ENCODE measurements around the gene STPG4.

STPG4 gene

GRCh38 chr2:47162780-47163179, 7.7 kb upstream of the STPG4 start:
- no peak for TF ChIP-seq ZNF565 (CRISPR knock-in tag; conservative IDR thresholded peaks at IDR 0.05; ENCODE audit: low read depth)
- TF ChIP-seq CREB5 (CRISPR knock-in tag; IDR thresholded peaks at IDR 0.05; ENCODE audit: low read depth), result no peak
- TF ChIP-seq PPARA (CRISPR knock-in tag; IDR thresholded peaks at IDR 0.05; ENCODE audit: borderline replicate concordance), result no peak
- ATAC-seq, result no peak

GRCh38 chr2:47161475-47161874, 6.4 kb upstream of the STPG4 start:
- no peak for ATAC-seq
- TF ChIP-seq TCF4 (CRISPR knock-in tag; IDR thresholded peaks at IDR 0.05; ENCODE audit: borderline replicate concordance) (no peak), ZNF565 (CRISPR knock-in tag; conservative IDR thresholded peaks at IDR 0.05; ENCODE audit: low read depth) (no peak), SNAI2 (CRISPR knock-in tag; IDR thresholded peaks at IDR 0.05) (no peak), TOX (CRISPR knock-in tag; IDR thresholded peaks at IDR 0.05; ENCODE audit: borderline replicate concordance) (no peak), ISL1 (CRISPR knock-in tag; IDR thresholded peaks at IDR 0.05) (no peak), GLIS3 (CRISPR knock-in tag; IDR thresholded peaks at IDR 0.05) (no peak), RARB (CRISPR knock-in tag; IDR thresholded peaks at IDR 0.05) (no peak), CREB5 (CRISPR knock-in tag; IDR thresholded peaks at IDR 0.05; ENCODE audit: low read depth) (no peak), ZNF70 (CRISPR knock-in tag; IDR thresholded peaks at IDR 0.05) (no peak), TSHZ2 (CRISPR knock-in tag; IDR thresholded peaks at IDR 0.05) (no peak), ZC3H10 (CRISPR knock-in tag; IDR thresholded peaks at IDR 0.05) (no peak), CSDC2 (CRISPR knock-in tag; IDR thresholded peaks at IDR 0.05) (no peak), PATZ1 (CRISPR knock-in tag; IDR thresholded peaks at IDR 0.05; ENCODE audit: borderline replicate concordance) (no peak), ZNF8 (CRISPR knock-in tag; IDR thresholded peaks at IDR 0.05) (no peak), ZFP3 (CRISPR knock-in tag; IDR thresholded peaks at IDR 0.05) (no peak)

- no peak for TF ChIP-seq POU6F1 (CRISPR knock-in tag; IDR thresholded peaks at IDR 0.05; ENCODE audit: borderline replicate concordance, low read depth)
- TF ChIP-seq ZFP30 (CRISPR knock-in tag; IDR thresholded peaks at IDR 0.05), result no peak
- no peak for TF ChIP-seq PPARA (CRISPR knock-in tag; IDR thresholded peaks at IDR 0.05; ENCODE audit: borderline replicate concordance)
- TF ChIP-seq ZNF565 (CRISPR knock-in tag; conservative IDR thresholded peaks at IDR 0.05; ENCODE audit: low read depth), result no peak
- TF ChIP-seq ZC3H10 (CRISPR knock-in tag; IDR thresholded peaks at IDR 0.05), result no peak
- TF ChIP-seq CSRNP3 (CRISPR knock-in tag; IDR thresholded peaks at IDR 0.05), result no peak
- TF ChIP-seq ZNF8 (CRISPR knock-in tag; IDR thresholded peaks at IDR 0.05), result no peak
- TF ChIP-seq CREB5 (CRISPR knock-in tag; IDR thresholded peaks at IDR 0.05; ENCODE audit: low read depth), result no peak
- TF ChIP-seq PATZ1 (CRISPR knock-in tag; IDR thresholded peaks at IDR 0.05; ENCODE audit: borderline replicate concordance), result no peak
- TF ChIP-seq CSDC2 (CRISPR knock-in tag; IDR thresholded peaks at IDR 0.05), result no peak
- no peak for TF ChIP-seq BACH2 (CRISPR knock-in tag; IDR thresholded peaks at IDR 0.05; ENCODE audit: borderline replicate concordance)
- TF ChIP-seq SNAI2 (CRISPR knock-in tag; IDR thresholded peaks at IDR 0.05), result no peak
- TF ChIP-seq ARNTL (CRISPR knock-in tag; IDR thresholded peaks at IDR 0.05; ENCODE audit: borderline replicate concordance, low read depth), result no peak
- no peak for TF ChIP-seq ZNF70 (CRISPR knock-in tag; IDR thresholded peaks at IDR 0.05)
- no peak for TF ChIP-seq GLIS3 (CRISPR knock-in tag; IDR thresholded peaks at IDR 0.05)
- ATAC-seq, result no peak
Measured at GRCh38 chr2:47160660-47161059, 5.6 kb upstream of the STPG4 start.
